HFF-Myc (cell line): ENCODE results near the gene MYL1.

Experiments used
- DNase-seq: peaks from one replicate; pipeline ENCODE4 v3.0.0-alpha.2; 2011; ENCODE audit warnings: low read depth; ENCODE audit errors: extremely low read depth
- H3K4me3 ChIP-seq: replicated peaks from 2 replicates; pipeline ENCODE4 v1.5.1; 2011; ENCODE audit warnings: low read depth, mild to moderate bottlenecking, control low read depth, low read length
- TF ChIP-seq, protein P1 (sequence below): IDR thresholded peaks from 2 replicates; pipeline ENCODE4 v1.5.1; 2012; ENCODE audit warnings: mild to moderate bottlenecking, low read depth, low read length, control low read depth; ENCODE audit errors: missing control alignments

Gene MYL1

DNA sequence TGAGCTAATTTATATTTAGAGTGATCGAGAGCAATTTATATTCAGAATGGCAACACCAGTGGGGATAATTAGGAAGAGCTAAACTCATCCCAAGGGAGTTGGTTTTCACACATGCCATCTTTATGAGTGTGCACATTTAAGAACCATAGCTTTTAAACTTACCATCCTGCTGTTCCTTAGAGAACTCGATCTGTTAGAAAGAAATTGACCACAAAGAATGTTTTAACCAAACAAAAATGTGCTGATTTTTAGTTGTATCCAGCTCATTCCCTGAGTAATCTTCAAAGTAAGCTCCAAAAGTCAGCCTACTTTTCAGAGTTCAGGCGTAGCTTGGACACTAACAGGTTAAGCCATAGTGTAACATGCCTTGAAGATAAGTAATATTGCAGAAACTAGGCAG, 12.6 kb downstream of the MYL1 start:
- H3K4me3 ChIP-seq = no peak overlapping the region
- no peak for DNase-seq
- TF ChIP-seq, protein P1, sequence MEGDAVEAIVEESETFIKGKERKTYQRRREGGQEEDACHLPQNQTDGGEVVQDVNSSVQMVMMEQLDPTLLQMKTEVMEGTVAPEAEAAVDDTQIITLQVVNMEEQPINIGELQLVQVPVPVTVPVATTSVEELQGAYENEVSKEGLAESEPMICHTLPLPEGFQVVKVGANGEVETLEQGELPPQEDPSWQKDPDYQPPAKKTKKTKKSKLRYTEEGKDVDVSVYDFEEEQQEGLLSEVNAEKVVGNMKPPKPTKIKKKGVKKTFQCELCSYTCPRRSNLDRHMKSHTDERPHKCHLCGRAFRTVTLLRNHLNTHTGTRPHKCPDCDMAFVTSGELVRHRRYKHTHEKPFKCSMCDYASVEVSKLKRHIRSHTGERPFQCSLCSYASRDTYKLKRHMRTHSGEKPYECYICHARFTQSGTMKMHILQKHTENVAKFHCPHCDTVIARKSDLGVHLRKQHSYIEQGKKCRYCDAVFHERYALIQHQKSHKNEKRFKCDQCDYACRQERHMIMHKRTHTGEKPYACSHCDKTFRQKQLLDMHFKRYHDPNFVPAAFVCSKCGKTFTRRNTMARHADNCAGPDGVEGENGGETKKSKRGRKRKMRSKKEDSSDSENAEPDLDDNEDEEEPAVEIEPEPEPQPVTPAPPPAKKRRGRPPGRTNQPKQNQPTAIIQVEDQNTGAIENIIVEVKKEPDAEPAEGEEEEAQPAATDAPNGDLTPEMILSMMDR = no peak

DNA sequence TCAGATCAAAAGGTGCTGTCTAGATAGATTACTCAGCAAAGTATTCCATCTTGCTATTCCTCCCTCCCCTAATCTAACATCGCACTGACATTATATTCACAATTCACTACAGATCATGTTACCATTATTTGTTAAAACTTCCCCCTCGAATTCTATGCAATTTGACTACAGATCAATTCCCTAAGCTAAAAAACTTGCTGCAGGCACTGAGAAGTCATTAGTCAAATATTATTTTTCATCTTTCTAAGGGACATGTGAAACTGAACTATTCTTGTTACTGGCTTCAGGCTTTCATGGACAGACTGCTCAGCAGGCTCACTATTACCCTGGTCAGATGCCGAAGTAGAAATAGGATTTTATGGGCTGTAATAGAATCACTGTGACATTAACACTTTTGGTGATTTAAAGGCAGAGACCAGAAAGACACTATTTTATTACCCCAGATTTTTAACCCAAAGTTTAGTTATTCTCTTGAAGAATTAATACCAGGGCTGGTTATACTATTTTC, 15.1 kb downstream of the MYL1 start:
- DNase-seq = no peak
- TF ChIP-seq, protein P1 = no peak

DNA sequence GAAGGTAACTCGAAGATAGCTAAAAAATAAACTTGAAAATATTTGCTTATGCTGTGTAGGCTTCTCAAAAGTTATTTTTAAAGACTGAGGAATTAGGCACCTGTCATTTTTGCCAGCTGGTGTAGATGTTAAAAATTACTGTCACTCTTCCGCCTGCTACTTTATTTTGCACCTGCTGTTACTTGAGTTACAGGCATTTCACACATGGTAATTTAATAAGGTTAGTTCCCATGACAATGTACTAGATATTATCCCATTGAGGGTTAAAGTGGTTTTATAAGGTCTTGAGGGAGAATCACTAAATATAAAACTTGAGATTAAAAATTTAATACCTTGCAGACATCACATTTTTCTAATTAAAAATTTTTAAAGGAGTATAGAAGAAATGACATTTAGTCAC, 26.6 kb downstream of the MYL1 start:
- H3K4me3 ChIP-seq = no peak overlapping the region
- TF ChIP-seq, protein P1 = no peak
- no peak for DNase-seq

More for the DNA sequence above, 15.1 kb downstream of the MYL1 start:
- no peak overlapping the region for H3K4me3 ChIP-seq

DNA sequence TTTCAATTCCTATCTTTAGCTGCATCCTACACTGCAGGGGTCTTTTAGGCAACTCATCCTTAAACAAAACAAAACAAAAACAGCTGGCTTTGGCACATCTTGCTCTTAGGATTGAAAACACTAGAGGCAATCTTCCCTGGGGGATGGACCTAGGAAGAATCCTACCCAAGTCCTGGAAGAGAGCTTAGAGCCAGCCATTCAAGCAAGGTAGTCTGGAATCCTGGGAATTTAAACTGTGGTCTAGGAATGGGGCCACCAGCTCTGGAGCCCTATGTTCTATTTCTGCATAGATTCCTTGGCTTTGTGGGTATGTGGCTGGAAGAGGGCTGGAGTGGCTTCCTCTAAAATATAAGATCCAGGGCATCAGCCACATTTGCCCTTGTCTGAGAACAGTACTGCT, 27.7 kb downstream of the MYL1 start:
- no peak for DNase-seq
- no peak overlapping the region for H3K4me3 ChIP-seq
- TF ChIP-seq, protein P1 = no peak

DNA sequence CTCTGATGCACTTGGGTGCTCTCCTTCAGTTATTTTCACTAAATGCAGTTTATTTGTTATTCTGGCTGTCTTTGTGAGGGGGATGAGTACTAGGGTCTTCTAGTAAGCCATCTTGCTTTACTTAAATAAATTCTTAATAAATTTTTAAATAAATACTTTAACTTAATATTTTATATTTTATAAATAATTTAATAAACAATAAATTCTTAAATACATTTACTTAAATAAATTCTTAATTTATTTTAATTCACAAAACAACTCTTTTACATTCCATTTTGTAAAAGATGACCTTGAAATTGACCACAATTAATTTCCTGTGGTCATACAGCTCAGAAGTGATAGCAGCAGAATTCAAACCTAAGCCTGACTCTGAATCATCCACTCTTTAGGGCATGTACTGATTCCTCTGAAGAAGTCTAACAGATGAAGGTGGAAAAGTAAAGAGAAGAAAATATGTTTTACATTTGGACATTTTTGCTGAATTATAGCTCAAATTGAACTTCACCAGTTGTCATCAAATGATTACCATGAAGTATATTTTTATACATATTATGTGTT, 28.8 kb downstream of the MYL1 start:
- DNase-seq = no peak
- TF ChIP-seq, protein P1 = no peak
- no peak overlapping the region for H3K4me3 ChIP-seq

DNA sequence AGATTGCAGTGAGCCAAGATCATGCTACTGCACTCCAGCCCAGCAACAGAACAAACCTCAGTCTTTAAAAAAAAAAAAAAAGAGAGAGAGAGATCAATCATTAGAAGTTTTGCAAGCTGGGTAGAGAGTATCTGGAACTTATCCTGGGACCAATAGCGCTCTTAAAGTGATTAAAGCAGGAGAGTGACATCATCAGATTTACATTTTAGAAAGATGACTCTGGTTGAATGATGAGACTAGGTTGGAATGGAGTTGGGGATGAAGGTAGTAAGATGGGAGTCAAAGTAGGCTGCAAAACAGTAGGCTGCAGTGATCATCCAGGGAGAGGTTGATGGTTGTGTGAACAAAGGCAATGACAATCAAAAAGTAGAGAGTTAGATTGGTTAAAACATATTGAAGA, 37.8 kb downstream of the MYL1 start:
- H3K4me3 ChIP-seq = no peak overlapping the region
- TF ChIP-seq, protein P1 = no peak
- no peak for DNase-seq

DNA sequence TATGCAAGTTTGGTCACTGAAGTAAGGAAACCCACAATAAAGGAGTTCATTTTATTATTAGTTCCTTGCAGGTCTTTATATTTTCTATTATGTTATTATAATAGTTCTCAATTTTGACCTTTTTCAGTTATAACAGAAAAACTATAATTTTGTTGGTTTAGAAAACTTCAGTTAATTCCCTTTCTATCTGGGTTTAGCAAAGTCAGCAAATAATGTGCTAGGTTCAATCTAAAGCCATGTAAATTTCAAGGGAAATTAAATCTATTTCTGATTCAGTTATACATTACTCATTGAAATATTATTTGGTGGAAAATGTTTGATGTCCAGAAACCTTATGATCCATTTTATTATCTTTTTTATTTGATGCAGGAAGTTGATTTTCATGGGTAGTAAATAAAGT, 43.7 kb downstream of the MYL1 start:
- H3K4me3 ChIP-seq = no peak overlapping the region
- TF ChIP-seq, protein P1 = no peak
- no peak for DNase-seq
